Common myeloid progenitor, CD34-positive (primary cell): Measurements from ENCODE around the gene OLR1. TPM values are rescaled to one million over a fixed set of nuclear protein-coding genes. Genes with fewer than 3 reads are reported as not detected.
"Not testable (repeated sequence)": the region's sequence is repeated elsewhere in the genome, so short reads cannot be mapped to it uniquely, and the experiment has no call there.

Source experiments
- CTCF ChIA-PET: fragments of 350-600 bp; sonication (Branson Sonifier 250); formaldehyde crosslinking; loops from one replicate; lab custom pipeline; 2021; ENCODE audit warnings: antibody characterized with exemption; lab: Charles Lee
- POLR2A ChIA-PET: fragments of 350-600 bp; sonication (Branson Sonifier 250); formaldehyde crosslinking; loops from one replicate; lab custom pipeline; 2021; ENCODE audit warnings: antibody characterized with exemption; lab: Charles Lee
- DNase-seq, 3 donors: peaks; one replicate each; pipeline versions ENCODE4 v3.0.0 to v3.0.0-alpha.2; 2013
- H3K27ac ChIP-seq, 2 experiments: 1 replicate in 1 of 2; 2 replicates in 1 of 2; pipeline ENCODE4 v1.7.0; 2013; ENCODE audit warnings: inconsistent platforms in 2 of 2, low read length in 2 of 2, mild to moderate bottlenecking in 2 of 2, low read depth in 1 of 2, moderate library complexity in 1 of 2; ENCODE audit not compliant: severe bottlenecking in 2 of 2, insufficient read depth in 1 of 2, poor library complexity in 1 of 2
- H3K27me3 ChIP-seq, 5 experiments: replicated peaks in 2 of 5; 1 replicate in 3 of 5; 2 replicates in 2 of 5; pipeline versions ENCODE4 v1.6.1 to v1.7.0; 2013; ENCODE audit warnings: low read length in 4 of 5, mild to moderate bottlenecking in 2 of 5, moderate library complexity in 2 of 5, inconsistent platforms in 1 of 5; ENCODE audit not compliant: insufficient read depth in 5 of 5, control insufficient read depth in 4 of 5
- H3K36me3 ChIP-seq, 4 experiments: 1 replicate in 2 of 4; 2 replicates in 2 of 4; pipeline versions ENCODE4 v1.6.1 to v1.7.0; 2013; ENCODE audit warnings: low read length in 3 of 4, control low read depth in 1 of 4, mild to moderate bottlenecking in 1 of 4; ENCODE audit not compliant: control insufficient read depth in 4 of 4, insufficient read depth in 4 of 4
- H3K4me1 ChIP-seq, 4 experiments: 1 replicate in 3 of 4; 2 replicates in 1 of 4; pipeline versions ENCODE4 v1.6.1 to v1.7.1; 2013; ENCODE audit warnings: low read length in 3 of 4, mild to moderate bottlenecking in 3 of 4, control low read depth in 1 of 4, inconsistent platforms in 1 of 4, moderate library complexity in 1 of 4; ENCODE audit not compliant: control insufficient read depth in 4 of 4, insufficient read depth in 4 of 4; ENCODE audit errors: control extremely low read depth in 1 of 4
- H3K4me3 ChIP-seq, 7 experiments: 1 replicate in 4 of 7; 2 replicates in 3 of 7; pipeline versions ENCODE4 v1.5.1 to v1.7.0; 2013; ENCODE audit warnings: mild to moderate bottlenecking in 7 of 7, low read length in 6 of 7, moderate library complexity in 6 of 7, inconsistent platforms in 2 of 7, low read depth in 2 of 7, control low read depth in 1 of 7; ENCODE audit not compliant: insufficient read depth in 4 of 7, control insufficient read depth in 1 of 7; ENCODE audit errors: extremely low read depth in 1 of 7
- H3K9me3 ChIP-seq, 5 experiments: 1 replicate in 4 of 5; 2 replicates in 1 of 5; pipeline versions ENCODE4 v1.6.1 to v1.7.1; 2013; ENCODE audit warnings: low read length in 4 of 5, mild to moderate bottlenecking in 2 of 5, inconsistent platforms in 1 of 5, low read depth in 1 of 5, moderate library complexity in 1 of 5; ENCODE audit not compliant: control insufficient read depth in 4 of 5, insufficient read depth in 2 of 5; ENCODE audit errors: control extremely low read depth in 1 of 5
- WGBS: methylation state at CpG from one replicate; pipeline ENCODE4 v1.1.5; 2013; ENCODE audit not compliant: insufficient coverage; 5-methylcytosine and 5-hydroxymethylcytosine counted together
- polyA plus RNA-seq: library from polyadenylated mRNA; unstranded; fragments of 120-200 nt; gene quantifications from one replicate; pipeline ENCODE4 v1.2.1, GENCODE V29; 2013

The OLR1 gene
- polyA plus RNA-seq = 0.09 TPM

DNA sequence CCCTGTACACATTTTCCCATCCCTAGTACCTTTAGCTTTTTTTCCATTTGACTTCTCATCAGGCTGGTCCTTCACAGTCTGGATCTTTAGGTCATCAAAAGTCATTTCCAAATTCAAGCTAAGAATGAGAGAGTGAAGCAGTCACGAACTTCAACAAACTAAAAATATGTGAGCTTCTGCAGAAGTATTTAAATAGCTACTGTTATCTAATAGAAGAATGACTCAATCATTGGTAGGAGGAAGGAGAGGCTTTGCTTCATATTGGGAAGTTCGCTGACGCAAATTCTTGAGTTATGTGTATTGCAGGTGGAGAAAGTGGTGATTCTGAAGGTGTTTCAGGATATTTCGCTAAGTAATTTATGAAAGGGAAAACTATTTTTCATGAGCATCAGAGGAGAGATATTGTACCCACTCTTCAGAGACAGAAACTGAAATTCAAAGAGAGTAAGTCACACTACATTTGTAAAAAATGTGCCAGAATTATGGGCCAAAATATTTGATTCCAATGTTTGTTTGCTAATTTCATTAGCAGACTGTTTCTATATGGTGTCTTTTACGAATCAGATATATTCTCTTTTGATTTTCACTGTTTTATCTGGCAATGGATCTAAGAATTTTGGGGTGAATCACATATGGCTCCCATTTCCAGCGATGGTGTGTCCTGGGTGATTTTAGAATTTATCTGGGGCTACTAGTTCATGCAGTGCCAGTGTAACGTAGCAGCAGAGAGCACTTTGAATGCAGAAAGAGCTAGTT lies at the start of gene OLR1:
OLR1 (minus strand) TSS at position 160 of the 756 bp plus-strand sequence; CDS start at position 105, 55 bp downstream.
- DNase-seq = no peak

GRCh38 chr12:10220398-10221077 lies 48.6 kb upstream of the OLR1 start:
- no peak overlapping the region for H3K27ac ChIP-seq
- 100% methylated on average over 3 of the region's 8 CpGs for WGBS
- H3K9me3 ChIP-seq = no peaks in the 10 kb centered on the region
- peaks cover 0 to 1% (median under 1%) of the 10 kb centered on the region in 4 experiments for H3K4me1 ChIP-seq
- DNase-seq = no peak
- no peaks in the 10 kb centered on the region for H3K27me3 ChIP-seq
- POLR2A ChIA-PET = no interaction called here
- H3K4me3 ChIP-seq = no peak overlapping the region
- H3K36me3 ChIP-seq = peaks cover 4 to 33% (median 25%) of the 10 kb centered on the region in 4 experiments
- CTCF ChIA-PET = interaction anchor here (1.9 kb wide), 1 partner anchor 16 kb away, joined by 6 read pairs; no protein-coding TSS in a partner anchor

More for the DNA sequence above, at the start of gene OLR1:
- Histone ChIP-seq H3K36me3 (no peaks in the 10 kb centered on the region), H3K27ac (no peak within 1 kb of the TSS), H3K4me1 (no peaks in the 10 kb centered on the region), H3K9me3 (no peaks in the 10 kb centered on the region), H3K4me3 (no peak within 1 kb of the TSS), H3K27me3 (peaks cover 0 to 2% (median 0%) of the 10 kb centered on the region in 5 experiments)
- ChIA-PET CTCF (interaction anchor here (0.8 to 1.2 kb wide), 3 partner anchors 19 to 24 kb away, joined by 3 read pairs; no protein-coding TSS in a partner anchor), POLR2A (no interaction called here)
- WGBS = 95% methylated on average over 3 of the region's 7 CpGs

GRCh38 chr12:10218021-10218420 lies 46.1 kb upstream of the OLR1 start:
- Histone ChIP-seq H3K36me3 (peaks cover 4 to 29% (median 17%) of the 10 kb centered on the region in 4 experiments), H3K27me3 (no peaks in the 10 kb centered on the region), H3K27ac (no peak overlapping the region), H3K4me1 (peaks cover 5 to 22% (median 12%) of the 10 kb centered on the region in 4 experiments), H3K9me3 (no peaks in the 10 kb centered on the region), H3K4me3 (no peak overlapping the region)
- WGBS = 100% methylated on average over 5 of the region's 6 CpGs
- CTCF ChIA-PET = interaction anchor here (1.3 kb wide), 1 partner anchor 17 kb away, joined by 5 read pairs; no protein-coding TSS in a partner anchor
- DNase-seq = no peak
- POLR2A ChIA-PET = no interaction called here

GRCh38 chr12:10215946-10216345 lies 44.0 kb upstream of the OLR1 start:
- H3K4me1 ChIP-seq = peaks cover 5 to 35% (median 18%) of the 10 kb centered on the region in 4 experiments
- H3K27me3 ChIP-seq, CTCF ChIA-PET, DNase-seq, H3K4me3 ChIP-seq, H3K9me3 ChIP-seq, POLR2A ChIA-PET, H3K27ac ChIP-seq: not testable (repeated sequence)
- 93% methylated on average over 11 of the region's 13 CpGs for WGBS
- peaks cover 2 to 13% (median 6%) of the 10 kb centered on the region in 4 experiments for H3K36me3 ChIP-seq

DNA sequence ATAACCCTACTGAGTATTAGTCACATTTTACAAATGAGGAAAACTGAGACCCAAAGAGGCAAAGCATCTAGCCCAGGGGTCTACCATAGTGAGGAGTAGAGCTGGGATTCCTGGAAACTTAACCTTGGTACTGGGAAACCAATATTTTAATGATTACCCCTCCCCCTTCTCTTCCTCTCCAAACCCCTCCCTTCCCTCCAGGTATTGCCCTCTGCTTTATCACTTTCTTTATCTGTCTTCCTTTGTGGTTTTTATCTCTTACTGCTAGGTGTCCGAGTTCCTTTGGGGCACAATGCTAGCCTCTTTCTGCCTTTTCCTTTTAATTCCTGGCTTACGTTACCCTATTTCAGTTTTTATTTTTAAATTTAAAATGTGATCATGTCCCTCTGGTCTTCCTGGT lies 43.5 kb upstream of the OLR1 start:
- Histone ChIP-seq H3K4me1 (peaks cover 5 to 35% (median 18%) of the 10 kb centered on the region in 4 experiments), H3K36me3 (peaks cover 2 to 8% (median 3%) of the 10 kb centered on the region in 4 experiments), H3K4me3 (no peak overlapping the region), H3K9me3 (no peaks in the 10 kb centered on the region), H3K27me3 (no peaks in the 10 kb centered on the region), H3K27ac (no peak overlapping the region)
- POLR2A ChIA-PET = no interaction called here
- DNase-seq = no peak
- CTCF ChIA-PET = no interaction called here
- no CpG with 5 or more reads among the region's 2 CpGs for WGBS

- WGBS = 100% methylated on average over 1 of the region's 3 CpGs
- Histone ChIP-seq H3K36me3 (peaks cover 1 to 4% (median 2%) of the 10 kb centered on the region in 4 experiments), H3K4me3 (no peak overlapping the region), H3K9me3 (no peaks in the 10 kb centered on the region), H3K27ac (no peak overlapping the region), H3K4me1 (peaks cover 5 to 35% (median 18%) of the 10 kb centered on the region in 4 experiments), H3K27me3 (no peaks in the 10 kb centered on the region)
- ChIA-PET POLR2A (interaction anchor here (2.8 kb wide), 1 partner anchor 8 kb away, joined by 9 read pairs; no protein-coding TSS in a partner anchor), CTCF (interaction anchor here (1.5 kb wide), 1 partner anchor 9 kb away, joined by 8 read pairs; no protein-coding TSS in a partner anchor)
- DNase-seq = no peak
Observed at GRCh38 chr12:10214895-10215267, 42.9 kb upstream of the OLR1 start.
